Activated naive CD4-positive, alpha-beta T cell treated with anti-CD3 and anti-CD28 coated beads, Interleukin-2, amount 10 ng/mL, durations not matched to agents 7 days and 5 days (primary cell): ENCODE results near the gene ZNF839.
"Not testable (repeated sequence)": the region's sequence is repeated elsewhere in the genome, so short reads cannot be mapped to it uniquely, and the experiment has no call there.

Source experiments
- CTCF ChIA-PET: fragments of 350-600 bp; sonication (Branson Sonifier 250); formaldehyde crosslinking; loops from one replicate; lab custom pipeline; 2021; ENCODE audit warnings: antibody characterized with exemption; lab: Charles Lee
- DNase-seq: peaks from one replicate; pipeline ENCODE4 v3.0.0-alpha.2; 2020
- H3K27ac Mint-ChIP-seq: one replicate; pipeline ENCODE4 v1.8.0; 2021; ENCODE audit warnings: mild to moderate bottlenecking, moderate library complexity, mixed read lengths
- H3K27me3 Mint-ChIP-seq: one replicate; pipeline ENCODE4 v1.8.0; 2021; ENCODE audit warnings: mild to moderate bottlenecking, mixed read lengths
- H3K36me3 Mint-ChIP-seq: one replicate; pipeline ENCODE4 v1.8.0; 2021; ENCODE audit warnings: mixed read lengths
- H3K4me1 Mint-ChIP-seq: one replicate; pipeline ENCODE4 v1.8.0; 2021; ENCODE audit warnings: mixed read lengths
- H3K4me3 Mint-ChIP-seq: one replicate; pipeline ENCODE4 v1.8.0; 2021; ENCODE audit warnings: mild to moderate bottlenecking, moderate library complexity, mixed read lengths
- H3K9me3 Mint-ChIP-seq: one replicate; pipeline ENCODE4 v1.8.0; 2021; ENCODE audit warnings: mixed read lengths

Gene ZNF839

DNA sequence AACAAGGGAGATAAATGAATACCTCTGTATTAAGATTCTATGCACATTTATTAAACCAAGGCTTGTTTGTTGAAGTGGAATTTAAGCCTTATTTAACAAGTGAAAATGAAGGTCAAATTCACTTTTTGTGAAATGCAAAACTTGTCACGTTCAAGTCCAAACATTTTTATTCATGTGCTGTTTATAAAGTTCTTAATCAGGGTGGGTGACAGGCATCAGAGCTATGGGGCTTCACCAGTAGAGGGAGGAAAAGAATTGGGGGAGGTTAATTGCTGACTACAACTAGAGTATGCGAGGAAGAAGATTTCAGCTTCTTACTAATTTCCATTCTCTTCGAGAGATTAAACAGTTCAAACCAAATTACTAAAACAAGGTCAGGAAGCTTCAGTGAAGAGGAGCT lies 24.3 kb upstream of the ZNF839 start:
- H3K27ac Mint-ChIP-seq, result no peak overlapping the region
- no peak for DNase-seq
- no peaks in the 10 kb centered on the region for H3K36me3 Mint-ChIP-seq
- H3K4me3 Mint-ChIP-seq, result no peak overlapping the region
- peaks cover 4% of the 10 kb centered on the region for H3K27me3 Mint-ChIP-seq
- CTCF ChIA-PET, result interaction anchor here (0.6 kb wide), 1 partner anchor 20 kb away, joined by 4 read pairs; no protein-coding TSS in a partner anchor
- no peaks in the 10 kb centered on the region for H3K4me1 Mint-ChIP-seq
- no peaks in the 10 kb centered on the region for H3K9me3 Mint-ChIP-seq

DNA sequence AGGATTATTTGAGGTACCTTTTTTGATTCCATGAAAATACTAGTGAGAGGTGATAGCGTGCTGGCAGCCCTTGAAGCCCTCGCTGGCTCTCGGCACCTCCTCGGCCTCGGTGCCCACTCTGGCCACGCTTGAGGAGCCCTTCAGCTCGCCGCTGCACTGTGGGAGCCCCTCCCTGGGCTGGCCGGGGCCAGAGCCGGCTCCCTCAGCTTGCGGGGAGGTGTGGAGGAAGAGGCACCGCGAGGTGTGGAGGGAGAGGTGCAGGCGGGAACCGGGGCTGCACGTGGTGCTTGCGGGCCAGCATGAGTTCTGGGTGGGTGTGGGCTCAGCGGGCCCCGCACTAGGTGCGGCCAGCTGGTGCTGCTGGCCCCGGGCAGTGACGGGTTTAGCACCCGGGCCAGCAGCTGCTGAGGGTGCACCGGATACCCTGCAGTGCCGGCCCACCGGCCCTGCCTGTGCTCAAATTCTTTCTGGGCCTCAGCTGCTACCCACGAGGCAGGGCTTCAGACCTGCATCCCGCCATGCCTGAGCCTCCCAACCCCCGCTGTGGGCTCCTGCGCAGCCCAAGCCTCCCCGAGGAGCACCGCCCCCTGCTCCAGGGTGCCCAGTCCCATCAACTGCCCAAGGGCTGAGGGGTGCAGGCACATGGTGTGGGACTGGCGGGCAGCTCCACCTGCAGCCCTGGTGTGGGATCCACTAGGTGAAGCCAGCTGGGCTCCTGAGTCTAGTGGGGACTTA lies 21.9 kb upstream of the ZNF839 start:
- H3K27me3 Mint-ChIP-seq, result peaks cover 5% of the 10 kb centered on the region
- no peak for DNase-seq
- no peak overlapping the region for H3K4me3 Mint-ChIP-seq
- no peaks in the 10 kb centered on the region for H3K36me3 Mint-ChIP-seq
- H3K27ac Mint-ChIP-seq, result no peak overlapping the region
- CTCF ChIA-PET, result no interaction called here
- H3K4me1 Mint-ChIP-seq, result no peaks in the 10 kb centered on the region
- H3K9me3 Mint-ChIP-seq, result no peaks in the 10 kb centered on the region

DNA sequence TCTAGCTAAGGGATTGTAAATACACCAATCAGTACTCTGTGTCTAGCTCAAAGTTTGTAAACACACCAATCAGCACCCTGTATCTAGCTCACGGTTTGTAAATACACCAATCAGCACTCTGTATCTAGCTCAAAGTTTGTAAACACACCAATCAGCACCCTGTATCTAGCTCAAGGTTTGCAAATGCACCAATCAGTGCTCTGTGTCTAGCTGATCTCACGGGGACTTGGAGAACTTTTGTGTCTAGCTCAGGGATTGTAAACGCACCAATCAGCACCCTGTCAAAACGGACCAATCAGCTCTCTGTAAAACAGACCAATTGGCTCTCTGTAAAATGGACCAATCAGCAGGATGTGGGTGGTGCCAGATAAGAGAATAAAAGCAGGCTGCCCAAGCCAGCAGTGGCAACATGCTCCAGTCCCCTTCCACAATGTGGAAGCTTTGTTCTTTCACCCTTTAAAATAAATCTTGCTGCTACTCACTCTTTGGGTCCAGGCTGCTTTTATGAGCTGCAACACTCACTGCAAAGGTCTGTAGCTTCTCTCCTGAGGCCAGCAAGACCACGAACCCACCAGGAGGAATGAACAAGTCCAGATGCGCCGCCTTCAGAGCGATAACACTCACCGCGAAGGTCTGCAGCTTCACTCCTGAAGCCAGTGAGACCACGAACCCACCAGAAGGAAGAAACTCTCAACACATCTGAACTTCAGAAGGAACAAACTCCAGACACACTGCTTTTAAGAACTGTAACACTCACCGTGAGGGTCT lies 21.1 kb upstream of the ZNF839 start:
- H3K27me3 Mint-ChIP-seq, DNase-seq, H3K27ac Mint-ChIP-seq, H3K9me3 Mint-ChIP-seq, CTCF ChIA-PET, H3K4me3 Mint-ChIP-seq, H3K36me3 Mint-ChIP-seq, H3K4me1 Mint-ChIP-seq: not testable (repeated sequence)

DNA sequence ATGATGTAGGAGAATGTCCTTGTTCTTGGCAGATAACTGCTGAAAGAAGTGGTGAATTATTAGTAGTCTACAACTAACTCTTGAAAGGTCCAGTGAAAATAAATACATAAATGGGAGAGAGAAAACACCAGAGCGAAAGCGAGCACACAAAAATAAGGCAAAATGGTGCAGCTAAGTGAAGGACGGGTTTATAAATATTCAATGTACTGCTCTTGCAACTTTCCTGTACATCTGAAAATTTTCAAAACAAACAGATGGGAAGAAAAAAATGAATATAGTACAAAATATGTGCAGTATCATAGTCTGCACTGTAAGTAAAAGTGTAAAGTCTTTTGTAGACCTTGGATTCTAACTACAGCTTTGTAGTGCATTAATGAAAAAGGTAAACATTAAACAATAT lies 15.9 kb upstream of the ZNF839 start:
- H3K4me1 Mint-ChIP-seq, result peaks cover 12% of the 10 kb centered on the region
- peak overlapping the region; percentile 34 for H3K4me3 Mint-ChIP-seq
- CTCF ChIA-PET, result interaction anchor here (0.9 to 2.9 kb wide), 3 partner anchors 11 to 70 kb away, joined by 3 to 13 read pairs (median 9); no protein-coding TSS in a partner anchor
- H3K27ac Mint-ChIP-seq, result no peak overlapping the region
- no peaks in the 10 kb centered on the region for H3K36me3 Mint-ChIP-seq
- no peak for DNase-seq
- H3K27me3 Mint-ChIP-seq, result peaks cover 14% of the 10 kb centered on the region
- no peaks in the 10 kb centered on the region for H3K9me3 Mint-ChIP-seq

- CTCF ChIA-PET, result interaction anchor here (0.6 to 2.9 kb wide), 5 partner anchors 10 to 513 kb away, joined by 3 to 13 read pairs (median 4); no protein-coding TSS in a partner anchor
- Mint-ChIP-seq H3K4me3 (peak within 1 kb of the TSS; percentile 84), H3K9me3 (no peaks in the 10 kb centered on the region), H3K4me1 (peaks cover 12% of the 10 kb centered on the region), H3K27ac (peak within 1 kb of the TSS; percentile 86), H3K27me3 (peaks cover 14% of the 10 kb centered on the region), H3K36me3 (no peaks in the 10 kb centered on the region)
- DNase-seq, result peak; percentile 97
Observed at GRCh38 chr14:102304611-102305506, 14.7 kb upstream of the ZNF839 start, which contains the start of gene MOK. MOK (minus strand) TSS chr14:102305164; CDS start chr14:102304968, 196 bp downstream.

DNA sequence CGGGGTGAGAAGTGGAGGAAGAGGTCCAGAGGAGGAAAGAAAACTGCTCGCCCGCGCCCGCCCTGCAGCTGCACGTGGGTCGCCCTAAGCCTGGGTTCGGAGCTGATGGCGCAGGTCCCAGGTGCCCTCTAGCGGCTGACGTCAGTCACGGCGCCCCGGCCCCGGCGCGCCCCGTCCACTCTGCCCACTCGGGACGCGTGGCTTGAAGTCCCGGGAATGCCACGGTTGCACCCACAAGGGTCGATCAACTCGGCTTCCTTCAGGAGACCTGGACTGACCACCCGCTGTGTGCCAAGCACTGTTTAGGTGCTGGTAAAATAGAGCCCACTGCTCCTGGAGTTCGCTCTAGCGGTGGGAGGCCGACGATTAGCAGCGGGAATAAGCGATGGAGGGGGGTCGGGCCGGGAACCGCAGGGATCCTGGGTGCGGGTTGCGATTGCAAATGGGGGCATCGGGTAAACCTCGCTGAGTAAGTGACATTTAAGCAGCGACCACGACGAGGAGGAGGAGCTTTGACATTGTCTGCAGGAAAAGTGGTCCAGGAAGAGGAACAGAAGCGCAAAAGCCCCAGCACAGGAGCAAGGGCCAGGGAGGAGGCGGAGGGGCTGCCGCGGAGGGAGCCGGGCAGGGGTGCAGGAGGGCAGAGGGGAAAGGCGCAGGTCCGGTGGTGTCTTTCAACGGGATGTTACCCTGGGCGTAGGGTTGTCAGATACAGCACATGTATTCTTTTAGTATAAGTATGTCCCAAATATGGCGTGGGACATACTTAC lies 5.1 kb upstream of the ZNF839 start:
- Mint-ChIP-seq H3K9me3 (no peaks in the 10 kb centered on the region), H3K4me3 (peak overlapping the region; percentile 74), H3K27me3 (peaks cover 19% of the 10 kb centered on the region), H3K36me3 (peaks cover 3% of the 10 kb centered on the region), H3K27ac (peak overlapping the region; percentile 38), H3K4me1 (peaks cover 57% of the 10 kb centered on the region)
- CTCF ChIA-PET, result interaction anchor here (0.6 to 1.9 kb wide), 13 partner anchors 8 to 353 kb away, joined by 3 to 9 read pairs (median 4); partner anchors contain the start of genes CINP, MOK and TECPR2
- peak; percentile 87 for DNase-seq

- Mint-ChIP-seq H3K9me3 (no peaks in the 10 kb centered on the region), H3K27ac (no peak overlapping the region), H3K4me1 (peaks cover 58% of the 10 kb centered on the region), H3K36me3 (peaks cover 4% of the 10 kb centered on the region), H3K4me3 (peak overlapping the region; percentile 74), H3K27me3 (peaks cover 19% of the 10 kb centered on the region)
- no peak for DNase-seq
- CTCF ChIA-PET, result interaction anchor here (0.7 to 1.9 kb wide), 4 partner anchors 10 to 294 kb away, joined by 3 to 9 read pairs (median 3); partner anchors contain the start of gene MOK
Observed at GRCh38 chr14:102315121-102315520, 4.4 kb upstream of the ZNF839 start.

GRCh38 chr14:102316338-102316742 lies 3.2 kb upstream of the ZNF839 start:
- peaks cover 70% of the 10 kb centered on the region for H3K4me1 Mint-ChIP-seq
- DNase-seq, result peak; percentile 65
- H3K9me3 Mint-ChIP-seq, result no peaks in the 10 kb centered on the region
- H3K4me3 Mint-ChIP-seq, result peak overlapping the region; percentile 88
- H3K36me3 Mint-ChIP-seq, result peaks cover 4% of the 10 kb centered on the region
- peaks cover 17% of the 10 kb centered on the region for H3K27me3 Mint-ChIP-seq
- peak overlapping the region; percentile 95 for H3K27ac Mint-ChIP-seq
- CTCF ChIA-PET, result interaction anchor here (0.6 to 4.7 kb wide), 10 partner anchors 11 to 355 kb away, joined by 3 to 24 read pairs (median 3); partner anchors contain the start of gene MOK

GRCh38 chr14:102316743-102317563 lies 2.6 kb upstream of the ZNF839 start:
- CTCF ChIA-PET, result interaction anchor here (0.6 to 4.7 kb wide), 17 partner anchors 11 to 378 kb away, joined by 3 to 24 read pairs (median 3); partner anchors contain the start of gene MOK
- Mint-ChIP-seq H3K36me3 (peaks cover 4% of the 10 kb centered on the region), H3K27ac (peak overlapping the region; percentile 95), H3K4me1 (peaks cover 76% of the 10 kb centered on the region), H3K9me3 (no peaks in the 10 kb centered on the region), H3K4me3 (peak overlapping the region; percentile 88), H3K27me3 (peaks cover 17% of the 10 kb centered on the region)
- peak; percentile 95 for DNase-seq

- H3K9me3 Mint-ChIP-seq, result no peaks in the 10 kb centered on the region
- H3K4me1 Mint-ChIP-seq, result peaks cover 81% of the 10 kb centered on the region
- H3K27ac Mint-ChIP-seq, result peak overlapping the region; percentile 95
- H3K4me3 Mint-ChIP-seq, result peak overlapping the region; percentile 88
- CTCF ChIA-PET, result interaction anchor here (0.9 to 4.7 kb wide), 14 partner anchors 10 to 377 kb away, joined by 3 to 24 read pairs (median 4); partner anchors contain the start of genes DYNC1H1 and MOK
- DNase-seq, result peak; percentile 48
- H3K36me3 Mint-ChIP-seq, result peaks cover 4% of the 10 kb centered on the region
- peaks cover 17% of the 10 kb centered on the region for H3K27me3 Mint-ChIP-seq
Observed at GRCh38 chr14:102317564-102318248, 1.8 kb upstream of the ZNF839 start.

DNA sequence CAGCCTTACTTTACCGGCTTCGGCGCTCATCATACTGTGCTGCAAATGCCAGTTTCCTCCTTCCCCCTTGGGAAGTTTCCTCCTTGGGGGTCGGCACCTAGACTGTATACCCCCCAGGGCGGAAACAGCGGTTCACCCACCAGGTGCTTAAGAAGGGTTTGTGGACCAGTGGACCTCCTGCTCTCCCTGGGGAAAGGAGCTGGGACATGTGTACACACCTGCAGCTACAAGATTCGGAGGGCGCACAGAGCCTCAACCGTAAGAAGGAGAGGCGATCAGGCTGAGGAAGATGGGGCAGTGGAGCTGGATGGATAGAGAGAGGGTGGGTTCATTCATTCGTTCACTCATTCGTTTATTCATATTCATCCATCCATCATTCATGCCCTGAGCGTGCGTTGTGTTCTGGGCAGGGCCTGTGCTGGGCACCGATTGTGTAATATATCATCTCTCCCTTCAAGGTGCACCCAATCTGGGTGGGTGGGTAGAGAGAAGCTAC lies 717 bp upstream of the ZNF839 start:
- peak; percentile 27 for DNase-seq
- no peaks in the 10 kb centered on the region for H3K9me3 Mint-ChIP-seq
- CTCF ChIA-PET, result interaction anchor here (1.2 to 4.7 kb wide), 5 partner anchors 90 to 354 kb away, joined by 3 to 24 read pairs (median 5); partner anchors contain the start of gene DYNC1H1
- H3K27ac Mint-ChIP-seq, result peak overlapping the region; percentile 95
- H3K36me3 Mint-ChIP-seq, result peaks cover 4% of the 10 kb centered on the region
- H3K27me3 Mint-ChIP-seq, result peaks cover 17% of the 10 kb centered on the region
- H3K4me1 Mint-ChIP-seq, result peaks cover 79% of the 10 kb centered on the region
- H3K4me3 Mint-ChIP-seq, result peak overlapping the region; percentile 88
